NCI-H226 (cell line): ENCODE results near the gene HMGXB3.

Source experiments
- DNase-seq: peaks from one replicate; pipeline ENCODE4 v3.0.0-alpha.2; 2015

Gene HMGXB3

GRCh38 chr5:149982505-149982904, 18.0 kb upstream of the HMGXB3 start:
- DNase-seq: no peak

GRCh38 chr5:149988126-149988525, 12.4 kb upstream of the HMGXB3 start:
- no peak for DNase-seq

DNA sequence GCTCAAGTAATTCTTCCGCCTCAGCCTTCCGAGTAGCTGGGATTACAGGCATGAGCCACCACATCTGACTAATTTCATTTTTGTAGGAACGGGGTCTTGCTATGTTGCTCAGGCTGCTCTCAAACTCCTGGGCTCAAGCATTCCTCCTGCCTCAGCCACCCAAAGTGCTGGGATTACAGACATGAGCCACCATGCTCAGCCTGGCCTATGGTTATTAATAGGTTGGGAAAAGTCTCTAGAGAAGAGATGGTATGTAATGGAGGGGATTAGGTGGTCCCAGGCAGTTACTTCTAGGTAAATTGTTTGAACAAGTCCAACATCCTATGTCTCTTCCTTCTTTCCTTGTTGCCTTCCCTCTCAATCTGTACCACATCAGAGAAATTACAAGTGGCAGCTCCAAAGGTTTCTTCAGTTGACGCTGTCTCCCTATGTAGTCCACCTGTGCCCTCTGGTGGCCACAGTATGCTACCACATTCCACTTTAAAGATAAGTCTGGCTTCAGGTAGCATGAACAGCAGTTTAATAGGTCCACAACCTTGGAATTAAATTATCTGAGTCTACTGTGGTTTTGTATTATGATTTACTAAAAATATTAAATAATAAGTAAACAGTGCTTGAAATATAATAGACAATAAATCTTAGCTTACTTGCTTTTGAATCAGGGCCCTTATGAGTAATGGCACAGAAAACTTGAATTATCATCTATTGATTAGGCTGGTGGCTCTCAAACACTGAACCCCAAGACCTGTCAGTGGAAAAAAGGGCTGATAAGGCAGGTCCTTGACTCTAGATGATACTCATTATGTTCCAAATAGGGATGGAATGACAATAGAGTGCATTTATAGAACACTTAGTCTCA, 9.8 kb upstream of the HMGXB3 start:
- DNase-seq: peak; percentile 58

DNA sequence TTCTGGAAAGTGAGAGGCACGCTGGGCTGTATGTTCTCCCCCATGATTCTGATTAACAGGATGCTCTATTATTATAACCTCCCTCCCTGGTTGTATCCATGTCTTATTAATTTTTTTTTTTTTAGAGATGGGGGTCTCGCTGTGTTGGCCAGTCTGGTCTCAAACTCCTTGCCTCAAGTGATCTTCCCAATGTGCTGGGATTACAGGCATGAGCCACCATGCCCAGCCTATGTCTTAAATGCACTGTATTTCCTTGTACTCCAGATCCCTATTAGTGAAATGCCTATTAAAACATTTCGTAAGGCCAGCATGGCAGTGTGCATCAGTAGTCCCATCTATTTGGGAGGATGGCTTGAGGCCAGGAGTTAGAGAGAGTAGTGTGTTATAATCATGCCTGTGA, 7.1 kb upstream of the HMGXB3 start:
- no peak for DNase-seq

- no peak for DNase-seq
These were observed 4.9 kb upstream of the HMGXB3 start for GRCh38 chr5:149995385-149996204.

GRCh38 chr5:149996205-149996890, 4.2 kb upstream of the HMGXB3 start:
- no peak for DNase-seq

DNA sequence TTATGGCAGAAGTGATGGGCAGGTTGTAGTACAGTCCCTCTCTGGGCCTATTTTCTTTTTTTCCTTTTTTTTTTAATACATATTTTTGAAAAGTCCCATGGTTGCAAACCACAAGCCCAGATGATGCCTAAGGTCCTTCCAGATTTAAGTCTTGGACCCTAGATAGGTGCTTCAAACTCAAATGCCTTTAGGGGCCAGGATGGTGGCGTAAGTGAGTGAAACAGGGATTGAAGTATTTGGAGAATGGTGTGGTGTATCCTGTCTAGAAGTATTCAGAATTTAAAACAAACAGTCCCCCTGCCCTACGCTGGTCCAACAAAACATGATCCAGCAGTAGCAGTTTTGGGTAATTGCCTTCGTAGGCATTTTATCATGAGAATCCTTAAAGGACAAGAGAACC, 2.3 kb upstream of the HMGXB3 start:
- no peak for DNase-seq

DNA sequence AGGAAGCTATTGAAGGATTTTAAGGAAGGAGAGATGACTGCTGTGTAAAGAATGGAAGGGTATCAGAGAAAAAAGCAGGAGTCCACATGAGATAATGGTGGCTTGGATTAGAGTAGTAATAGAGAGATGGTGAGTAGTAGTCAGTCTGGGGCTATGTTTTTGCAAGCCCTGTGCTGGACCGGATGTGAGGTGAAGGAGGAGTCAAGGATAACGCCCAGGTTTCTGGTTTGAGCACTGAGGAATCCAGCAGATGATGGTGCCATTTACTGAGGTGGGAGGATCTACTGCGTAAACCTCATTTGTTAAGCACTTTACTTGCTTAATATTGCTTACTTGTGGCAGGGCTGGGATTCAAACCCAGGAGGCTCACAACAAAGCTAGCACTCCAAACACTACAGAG, 1.2 kb upstream of the HMGXB3 start:
- DNase-seq: no peak

DNA sequence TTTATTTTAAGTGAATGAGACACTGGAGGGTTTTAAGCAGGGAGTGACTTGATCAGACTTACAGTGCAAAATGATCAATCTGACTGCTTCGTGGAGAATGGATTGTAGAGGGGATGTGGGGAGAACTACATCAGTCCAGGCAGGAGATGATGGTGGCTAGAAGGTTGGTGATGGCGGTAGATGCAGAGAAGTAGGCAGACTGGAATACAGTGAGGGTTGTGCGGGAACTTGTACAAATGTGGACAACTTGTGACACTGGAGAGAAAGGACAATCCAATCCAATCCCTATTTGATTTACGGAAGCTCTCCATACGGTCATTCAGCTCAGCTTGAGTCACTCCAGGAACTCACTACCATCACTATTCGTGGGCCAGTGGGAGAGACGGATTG, 678 bp upstream of the HMGXB3 start:
- no peak for DNase-seq

- DNase-seq: peak; percentile 9
These were observed 586 bp downstream of the HMGXB3 start for GRCh38 chr5:150000990-150001659.

GRCh38 chr5:150001660-150002486, 1.3 kb downstream of the HMGXB3 start:
- peak; percentile 26 for DNase-seq

DNA sequence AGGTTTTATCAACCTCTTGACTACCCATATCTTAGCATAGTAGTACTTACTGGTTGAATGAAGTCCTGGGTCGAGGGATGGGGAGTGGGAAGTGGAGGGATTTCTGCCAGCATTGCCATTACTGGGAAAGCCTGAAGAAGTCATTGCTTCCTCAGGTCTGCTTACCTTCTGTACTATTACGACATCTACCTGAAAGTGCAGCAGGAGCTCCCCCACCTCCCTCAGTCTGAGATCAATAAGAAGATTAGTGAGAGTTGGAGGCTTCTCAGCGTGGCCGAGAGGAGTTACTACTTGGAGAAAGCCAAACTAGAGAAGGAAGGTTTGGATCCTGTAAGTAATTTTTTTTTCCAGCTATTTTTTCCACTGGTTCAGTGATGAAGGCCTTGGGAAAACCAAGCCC, 5.8 kb downstream of the HMGXB3 start:
- no peak for DNase-seq

DNA sequence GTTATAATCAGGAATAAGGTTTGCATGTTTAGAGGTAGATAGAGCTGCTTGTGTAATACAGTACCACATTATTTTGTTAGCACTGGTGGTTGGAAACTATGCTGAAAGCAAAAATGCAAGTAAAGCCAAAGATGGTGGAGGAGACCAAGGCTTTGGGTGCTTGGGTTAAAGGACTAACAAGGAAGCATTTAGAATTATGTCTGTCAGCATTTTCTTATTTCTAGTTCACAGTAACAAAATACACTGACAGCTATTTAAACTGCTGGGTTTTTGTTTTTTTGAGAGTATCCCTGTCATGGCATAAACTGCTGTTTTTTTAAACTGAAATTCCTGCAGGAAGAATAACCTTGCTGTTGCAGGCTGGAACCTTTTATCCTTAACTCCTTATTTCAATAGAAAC, 6.5 kb downstream of the HMGXB3 start:
- no peak for DNase-seq

- no peak for DNase-seq
These were observed 9.3 kb downstream of the HMGXB3 start for GRCh38 chr5:150009671-150010387.

- no peak for DNase-seq
These were observed 13.4 kb downstream of the HMGXB3 start for GRCh38 chr5:150013931-150014330.

DNA sequence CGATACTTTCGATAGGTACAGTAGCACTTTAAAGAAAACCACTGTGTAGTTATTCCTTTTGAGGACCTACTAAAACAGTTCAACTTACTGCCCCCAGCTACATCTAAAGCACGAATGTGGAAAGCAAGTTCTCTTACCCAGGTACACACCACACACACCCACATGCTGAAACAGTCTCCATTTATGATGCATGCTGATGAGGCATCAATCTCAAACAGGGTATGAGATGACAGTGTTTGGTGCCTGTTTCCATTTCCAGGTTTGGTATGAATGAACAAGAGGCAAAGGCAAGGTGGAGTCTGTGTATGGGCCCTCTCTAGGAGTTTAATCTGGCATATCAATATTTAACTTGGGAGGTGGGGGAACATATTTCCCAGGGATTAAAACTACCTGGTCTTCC, 13.9 kb downstream of the HMGXB3 start:
- no peak for DNase-seq

- DNase-seq: no peak
These were observed 14.9 kb downstream of the HMGXB3 start for GRCh38 chr5:150015415-150015814.

DNA sequence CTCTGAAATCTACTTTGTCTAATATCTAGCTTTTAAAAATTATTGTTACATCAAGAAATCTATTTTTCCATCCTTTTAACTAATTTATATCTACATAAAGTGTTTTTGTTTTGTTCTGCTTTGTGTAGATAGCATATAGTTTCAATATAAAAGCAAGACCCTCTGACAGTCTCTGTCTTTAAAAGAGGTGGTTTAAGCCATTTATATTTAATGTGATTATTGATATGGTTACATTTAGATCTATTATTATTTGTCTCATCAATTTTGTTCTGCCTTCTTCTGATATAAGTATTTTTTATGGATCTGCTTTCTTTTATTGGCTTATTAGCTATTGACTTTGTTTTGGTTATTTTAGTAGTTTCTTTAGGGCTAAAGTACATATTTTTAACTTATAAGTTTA, 16.0 kb downstream of the HMGXB3 start:
- no peak for DNase-seq

DNA sequence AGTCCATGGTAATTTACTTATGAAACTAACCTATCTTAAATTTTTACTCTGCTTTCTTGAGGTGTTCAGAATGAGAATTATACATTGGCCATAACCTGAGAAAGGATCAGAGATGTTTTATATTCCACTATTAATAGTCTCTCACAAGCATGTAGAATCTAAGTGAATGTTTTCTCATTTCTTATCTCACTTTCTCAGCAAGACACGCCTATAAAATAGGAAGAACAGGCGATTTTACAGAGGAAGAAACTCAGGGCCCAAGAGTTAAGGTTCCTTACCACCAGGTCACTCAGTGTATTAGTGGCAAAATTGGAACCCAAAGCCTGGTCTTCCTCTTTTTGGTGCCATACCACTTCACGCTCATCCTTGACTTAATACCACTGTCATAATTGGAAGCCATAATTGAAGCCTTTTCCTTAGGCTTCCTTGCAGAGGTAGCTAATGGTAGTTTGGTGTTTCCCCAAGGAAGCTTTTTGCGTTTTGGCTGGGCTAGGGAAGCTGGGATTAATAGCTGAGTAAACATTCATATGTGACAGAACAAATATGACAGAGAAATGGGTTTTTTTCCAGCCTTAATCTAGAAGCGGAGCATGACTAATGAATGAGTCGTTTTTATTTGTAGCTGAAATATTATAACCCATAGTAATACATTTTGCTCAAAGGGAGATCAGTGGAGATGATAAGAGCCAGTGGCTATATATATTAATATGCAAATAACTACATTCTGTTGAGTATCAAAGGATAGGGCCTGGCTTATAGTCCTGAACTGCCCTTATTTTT, 16.9 kb downstream of the HMGXB3 start:
- DNase-seq: peak; percentile 22

DNA sequence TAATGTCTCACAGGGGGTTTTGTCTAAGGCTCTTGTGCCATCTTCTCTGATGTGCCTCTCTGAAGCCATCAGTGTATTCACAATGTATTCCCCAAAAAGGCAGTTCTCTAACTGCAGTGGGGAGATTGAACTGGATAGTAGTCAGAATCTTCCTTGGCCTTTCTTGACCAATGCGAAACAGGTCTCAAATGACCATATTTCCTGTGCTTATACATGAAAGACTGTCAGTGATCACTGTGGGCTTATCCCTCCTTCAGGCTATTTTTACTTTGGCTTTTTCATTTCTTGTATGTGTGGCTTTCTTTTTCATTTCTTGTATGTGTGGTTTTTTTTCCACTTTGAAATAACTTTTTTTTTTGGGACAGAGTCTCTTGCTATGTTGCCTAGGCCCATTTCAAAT, 19.7 kb downstream of the HMGXB3 start:
- DNase-seq: no peak
